Measurements from ENCODE around the gene NCOA7.
A peak's percentile ranks its signal among the peaks of the same experiment; 100 is the strongest.

DNA sequence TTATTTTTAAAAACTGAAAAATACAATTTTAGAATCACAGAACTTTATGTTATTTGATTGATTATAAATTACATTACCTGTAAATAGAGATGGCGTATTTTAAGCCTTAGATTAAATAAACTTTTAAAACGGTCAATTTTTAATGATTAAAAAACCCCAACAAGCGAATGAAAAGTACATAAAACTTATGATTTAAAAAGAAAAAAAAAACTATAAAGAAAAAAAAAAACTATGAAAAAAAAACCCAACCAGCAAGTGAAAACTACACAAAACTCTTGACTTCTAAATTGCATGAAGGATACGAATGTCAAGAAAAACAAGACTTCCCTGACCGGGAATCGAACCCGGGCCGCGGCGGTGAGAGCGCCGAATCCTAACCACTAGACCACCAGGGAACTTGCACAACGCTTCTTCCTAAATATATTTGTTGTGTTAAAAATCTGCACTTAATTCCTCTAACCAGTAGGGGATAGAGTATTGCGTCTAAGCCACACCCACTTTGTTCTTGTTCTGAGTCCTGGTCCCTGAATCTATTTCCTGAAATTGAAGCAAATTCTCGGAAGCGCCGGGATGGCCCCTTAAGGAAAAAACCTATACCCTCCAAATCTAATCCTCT lies 10.7 kb upstream of the NCOA7 start:
- TF ChIP-seq, protein P1, sequence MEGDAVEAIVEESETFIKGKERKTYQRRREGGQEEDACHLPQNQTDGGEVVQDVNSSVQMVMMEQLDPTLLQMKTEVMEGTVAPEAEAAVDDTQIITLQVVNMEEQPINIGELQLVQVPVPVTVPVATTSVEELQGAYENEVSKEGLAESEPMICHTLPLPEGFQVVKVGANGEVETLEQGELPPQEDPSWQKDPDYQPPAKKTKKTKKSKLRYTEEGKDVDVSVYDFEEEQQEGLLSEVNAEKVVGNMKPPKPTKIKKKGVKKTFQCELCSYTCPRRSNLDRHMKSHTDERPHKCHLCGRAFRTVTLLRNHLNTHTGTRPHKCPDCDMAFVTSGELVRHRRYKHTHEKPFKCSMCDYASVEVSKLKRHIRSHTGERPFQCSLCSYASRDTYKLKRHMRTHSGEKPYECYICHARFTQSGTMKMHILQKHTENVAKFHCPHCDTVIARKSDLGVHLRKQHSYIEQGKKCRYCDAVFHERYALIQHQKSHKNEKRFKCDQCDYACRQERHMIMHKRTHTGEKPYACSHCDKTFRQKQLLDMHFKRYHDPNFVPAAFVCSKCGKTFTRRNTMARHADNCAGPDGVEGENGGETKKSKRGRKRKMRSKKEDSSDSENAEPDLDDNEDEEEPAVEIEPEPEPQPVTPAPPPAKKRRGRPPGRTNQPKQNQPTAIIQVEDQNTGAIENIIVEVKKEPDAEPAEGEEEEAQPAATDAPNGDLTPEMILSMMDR (IDR thresholded peaks at IDR 0.05; ENCODE audit: low read length) = peak; percentile 22; the same call in 1 of the 2 replicates
- TF ChIP-seq EZH2 (optimal IDR thresholded peaks at IDR 0.05; ENCODE audit: low read depth, low read length) = no peak
- no peak for TF ChIP-seq EZH2phosphoT487 (IDR thresholded peaks at IDR 0.05; ENCODE audit: low read length)

Measured in MM.1S (cell line).